A673 (cell line): ENCODE measurements around the gene EYA3. TPM values are rescaled to one million over a fixed set of nuclear protein-coding genes. Genes with fewer than 3 reads are reported as not detected.
A peak's percentile ranks its signal among the peaks of the same experiment; 100 is the strongest.

Experiments used
- BruUV-seq: library from RNA; stranded (reverse); fragments of 400-500 nt; replicated peaks from 2 replicates; lab custom pipeline; 2021; lab: Mats Ljungman, UMichigan
- CTCF ChIA-PET: fragments of 300-600 bp; sonication (Branson Sonifier 250); formaldehyde crosslinking; loops from one replicate; lab custom pipeline; 2022; ENCODE audit warnings: antibody characterized with exemption; lab: Charles Lee
- POLR2A ChIA-PET: fragments of 300-600 bp; sonication (Branson Sonifier 250); formaldehyde crosslinking; loops from one replicate; lab custom pipeline; 2022; ENCODE audit warnings: antibody characterized with exemption; ENCODE audit not compliant: low non-redundant PET; lab: Charles Lee
- DNase-seq: peaks from one replicate; pipeline ENCODE4 v3.0.0-alpha.2; 2015; ENCODE audit warnings: low spot score
- H3K27ac ChIP-seq: fragments of 200-600 bp; sonication (generic); 2 replicates; pipeline ENCODE4 v1.5.1; 2016; ENCODE audit warnings: mixed run types, low read depth, mild to moderate bottlenecking, mixed read lengths, antibody characterized with exemption, low read length; ENCODE audit not compliant: poor library complexity, severe bottlenecking
- H3K27me3 ChIP-seq: fragments of 200-600 bp; sonication (generic); replicated peaks from 2 replicates; pipeline ENCODE4 v1.6.1; 2017; ENCODE audit warnings: mixed run types, low read depth, mild to moderate bottlenecking, mixed read lengths, antibody characterized with exemption, low read length; ENCODE audit not compliant: insufficient read depth, poor library complexity
- H3K36me3 ChIP-seq: fragments of 200-600 bp; sonication (generic); 2 replicates; pipeline ENCODE4 v1.6.1; 2016; ENCODE audit warnings: mixed run types, mild to moderate bottlenecking, mixed read lengths, antibody characterized with exemption, low read length; ENCODE audit not compliant: insufficient read depth, poor library complexity, severe bottlenecking
- H3K4me1 ChIP-seq: fragments of 200-600 bp; sonication (generic); 2 replicates; pipeline ENCODE4 v1.6.1; 2017; ENCODE audit warnings: mixed run types, mild to moderate bottlenecking, mixed read lengths, antibody characterized with exemption, low read length; ENCODE audit not compliant: insufficient read depth, poor library complexity, severe bottlenecking
- H3K4me3 ChIP-seq: fragments of 200-600 bp; sonication (generic); 2 replicates; pipeline ENCODE4 v1.5.1; 2016; ENCODE audit warnings: low read depth, mixed run types, mild to moderate bottlenecking, mixed read lengths, low read length; ENCODE audit not compliant: poor library complexity, severe bottlenecking
- H3K9me3 ChIP-seq: fragments of 200-600 bp; sonication (generic); 2 replicates; pipeline ENCODE4 v1.6.1; 2016; ENCODE audit warnings: mixed run types, low read depth, mild to moderate bottlenecking, mixed read lengths, antibody characterized with exemption, low read length; ENCODE audit not compliant: poor library complexity, severe bottlenecking
- EZH2 ChIP-seq: fragments of 200-600 bp; sonication (generic); IDR thresholded peaks from 2 replicates; pipeline ENCODE4 v1.6.1; 2017; ENCODE audit warnings: borderline replicate concordance, low read depth, mild to moderate bottlenecking, mixed read lengths, antibody characterized with exemption, low read length; ENCODE audit not compliant: poor library complexity, severe bottlenecking
- intact Hi-C: fragments of 100-400 bp; cut with micrococcal nuclease; formaldehyde crosslinking; loops from one replicate; pipeline ENCODE4 v1.10.0; 2022; ENCODE audit not compliant: unreplicated experiment
- total RNA-seq: library from RNA; stranded (reverse); gene quantifications from 2 replicates; pipeline ENCODE4 v1.2.3, GENCODE V29; 2021
- TF ChIP-seq, protein P1 (sequence below): fragments of 300-800, 200-600 bp; sonication (generic); conservative IDR thresholded peaks from 2 replicates; pipeline ENCODE4 v1.5.1; 2017; ENCODE audit warnings: low read depth, mild to moderate bottlenecking, antibody characterized with exemption, low read length, moderate library complexity, mixed read lengths

Gene EYA3
- total RNA-seq, 1 experiment from 2014 or later: 33.4 TPM

DNA sequence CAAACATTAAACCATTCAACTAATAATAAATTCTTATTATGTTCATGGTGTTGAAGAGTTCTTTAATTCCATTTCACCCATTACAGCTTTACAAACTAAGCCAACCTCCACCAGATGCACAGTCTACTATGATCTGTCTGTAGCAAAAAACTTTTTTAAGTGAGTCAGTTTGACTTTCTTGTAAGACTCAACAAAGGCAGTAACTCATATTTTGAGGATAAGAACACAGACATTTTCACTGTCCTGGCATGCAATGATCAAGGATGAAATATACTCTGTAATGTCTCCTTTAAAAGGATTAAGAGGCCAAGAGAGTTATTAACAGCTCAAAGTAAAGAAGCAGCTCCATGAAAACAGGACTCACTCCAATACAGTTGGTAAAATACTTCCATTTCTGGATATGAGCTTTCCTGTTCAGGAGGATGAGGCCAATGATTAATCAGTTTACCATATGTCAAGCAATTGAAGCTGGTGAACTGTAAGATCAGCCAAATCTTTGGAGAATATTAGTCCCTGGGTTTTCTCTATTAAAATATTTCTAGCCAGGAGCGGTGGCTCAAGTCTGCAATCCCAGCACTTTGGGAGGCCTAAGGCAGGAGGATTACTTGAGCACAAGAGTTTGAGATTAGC is 108.1 kb downstream of the EYA3 start:
- ChIA-PET CTCF (interaction anchor here (0.6 to 2.5 kb wide), 3 partner anchors 40 to 133 kb away, joined by 6 to 9 read pairs (median 8); no protein-coding TSS in a partner anchor), POLR2A (no interaction called here)
- BruUV-seq: no TSS peak
- DNase-seq: no peak
- H3K27me3 ChIP-seq: no peaks in the 10 kb centered on the region
- peak overlapping the region; percentile 55 for H3K27ac ChIP-seq
- H3K4me1 ChIP-seq: peaks cover 8% of the 10 kb centered on the region
- intact Hi-C loops: no loop called here
- no peak overlapping the region for H3K4me3 ChIP-seq
- no peak for TF ChIP-seq EZH2
- TF ChIP-seq, protein P1, sequence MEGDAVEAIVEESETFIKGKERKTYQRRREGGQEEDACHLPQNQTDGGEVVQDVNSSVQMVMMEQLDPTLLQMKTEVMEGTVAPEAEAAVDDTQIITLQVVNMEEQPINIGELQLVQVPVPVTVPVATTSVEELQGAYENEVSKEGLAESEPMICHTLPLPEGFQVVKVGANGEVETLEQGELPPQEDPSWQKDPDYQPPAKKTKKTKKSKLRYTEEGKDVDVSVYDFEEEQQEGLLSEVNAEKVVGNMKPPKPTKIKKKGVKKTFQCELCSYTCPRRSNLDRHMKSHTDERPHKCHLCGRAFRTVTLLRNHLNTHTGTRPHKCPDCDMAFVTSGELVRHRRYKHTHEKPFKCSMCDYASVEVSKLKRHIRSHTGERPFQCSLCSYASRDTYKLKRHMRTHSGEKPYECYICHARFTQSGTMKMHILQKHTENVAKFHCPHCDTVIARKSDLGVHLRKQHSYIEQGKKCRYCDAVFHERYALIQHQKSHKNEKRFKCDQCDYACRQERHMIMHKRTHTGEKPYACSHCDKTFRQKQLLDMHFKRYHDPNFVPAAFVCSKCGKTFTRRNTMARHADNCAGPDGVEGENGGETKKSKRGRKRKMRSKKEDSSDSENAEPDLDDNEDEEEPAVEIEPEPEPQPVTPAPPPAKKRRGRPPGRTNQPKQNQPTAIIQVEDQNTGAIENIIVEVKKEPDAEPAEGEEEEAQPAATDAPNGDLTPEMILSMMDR: no peak
- H3K9me3 ChIP-seq: no peaks in the 10 kb centered on the region
- no peaks in the 10 kb centered on the region for H3K36me3 ChIP-seq

DNA sequence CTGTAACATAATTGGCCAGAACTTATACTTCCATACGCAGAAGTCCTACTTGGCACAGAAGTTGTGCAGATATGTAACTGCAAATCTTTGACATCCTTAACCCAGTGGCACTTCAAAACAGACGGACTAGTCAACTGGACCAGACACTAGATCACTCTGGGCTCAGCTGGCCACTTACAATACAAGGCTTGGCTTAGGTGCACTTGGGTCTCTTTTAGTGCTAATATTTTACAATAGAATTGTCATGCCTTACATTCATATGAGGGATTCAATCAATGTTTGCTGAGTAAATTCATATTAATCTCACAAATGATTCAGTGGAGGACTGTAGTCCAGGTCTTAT is 108.6 kb downstream of the EYA3 start:
- peak overlapping the region; percentile 55 for H3K27ac ChIP-seq
- no peaks in the 10 kb centered on the region for H3K36me3 ChIP-seq
- TF ChIP-seq EZH2: no peak
- TF ChIP-seq, protein P1: no peak
- ChIA-PET CTCF (interaction anchor here (0.6 to 2.5 kb wide), 3 partner anchors 39 to 134 kb away, joined by 6 to 9 read pairs (median 8); no protein-coding TSS in a partner anchor), POLR2A (no interaction called here)
- no peaks in the 10 kb centered on the region for H3K9me3 ChIP-seq
- H3K4me1 ChIP-seq: peaks cover 8% of the 10 kb centered on the region
- DNase-seq: no peak
- H3K4me3 ChIP-seq: no peak overlapping the region
- intact Hi-C loops: loop anchor here (1.0 kb wide), 1 partner anchor 122 kb away; no protein-coding TSS in a partner anchor
- no peaks in the 10 kb centered on the region for H3K27me3 ChIP-seq
- BruUV-seq: no TSS peak

DNA sequence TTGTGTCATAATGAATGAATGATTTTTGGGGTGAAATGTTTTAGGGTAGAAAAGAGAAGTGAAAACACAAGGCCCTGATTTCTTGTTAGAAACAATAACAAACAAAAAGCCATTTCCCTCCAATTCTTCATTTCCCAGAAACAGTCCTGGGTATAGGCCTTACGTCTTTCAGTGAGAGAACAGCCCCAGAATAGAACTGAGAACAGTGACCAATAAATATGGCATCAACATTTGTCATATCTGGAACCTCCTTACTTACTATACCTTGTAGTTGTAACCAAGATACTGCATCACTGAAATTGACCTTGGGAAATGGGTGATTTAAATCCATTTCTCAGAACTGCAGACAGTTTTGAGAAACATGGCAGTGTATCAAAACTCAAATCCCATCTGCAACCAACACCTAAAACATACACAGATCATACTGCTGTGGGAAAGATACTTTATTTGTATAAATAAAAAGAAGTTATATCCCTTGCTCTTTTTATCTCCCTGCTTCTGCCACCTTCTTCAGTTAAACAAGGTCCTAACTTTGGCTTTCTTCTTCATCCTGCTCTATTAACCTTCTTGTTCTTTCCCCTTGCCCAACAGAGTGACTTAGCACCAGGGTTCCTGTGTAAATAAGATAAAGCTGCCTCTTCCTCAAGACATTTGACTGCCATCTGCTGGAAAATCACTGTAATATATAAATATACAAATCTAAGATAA is 109.1 kb downstream of the EYA3 start:
- no peak overlapping the region for H3K4me3 ChIP-seq
- POLR2A ChIA-PET: no interaction called here
- H3K9me3 ChIP-seq: no peaks in the 10 kb centered on the region
- intact Hi-C loops: loop anchor here (1.0 kb wide), 1 partner anchor 121 kb away; no protein-coding TSS in a partner anchor
- no TSS peak for BruUV-seq
- no peak overlapping the region for H3K27ac ChIP-seq
- peaks cover 8% of the 10 kb centered on the region for H3K4me1 ChIP-seq
- TF ChIP-seq, protein P1: peak; percentile 63
- no peak for TF ChIP-seq EZH2
- H3K36me3 ChIP-seq: no peaks in the 10 kb centered on the region
- H3K27me3 ChIP-seq: no peaks in the 10 kb centered on the region
- CTCF ChIA-PET: interaction anchor here (0.6 to 2.5 kb wide), 4 partner anchors 39 to 134 kb away, joined by 3 to 9 read pairs (median 7); no protein-coding TSS in a partner anchor
- peak; percentile 73 for DNase-seq
